ENCODE measurements around the gene EFNA2.
"Not testable (repeated sequence)": the region's sequence is repeated elsewhere in the genome, so short reads cannot be mapped to it uniquely, and the experiment has no call there.

Gene EFNA2

GRCh38 chr19:1300744-1301490, 15.2 kb downstream of the EFNA2 start:
- DNase-seq, result no peak

DNA sequence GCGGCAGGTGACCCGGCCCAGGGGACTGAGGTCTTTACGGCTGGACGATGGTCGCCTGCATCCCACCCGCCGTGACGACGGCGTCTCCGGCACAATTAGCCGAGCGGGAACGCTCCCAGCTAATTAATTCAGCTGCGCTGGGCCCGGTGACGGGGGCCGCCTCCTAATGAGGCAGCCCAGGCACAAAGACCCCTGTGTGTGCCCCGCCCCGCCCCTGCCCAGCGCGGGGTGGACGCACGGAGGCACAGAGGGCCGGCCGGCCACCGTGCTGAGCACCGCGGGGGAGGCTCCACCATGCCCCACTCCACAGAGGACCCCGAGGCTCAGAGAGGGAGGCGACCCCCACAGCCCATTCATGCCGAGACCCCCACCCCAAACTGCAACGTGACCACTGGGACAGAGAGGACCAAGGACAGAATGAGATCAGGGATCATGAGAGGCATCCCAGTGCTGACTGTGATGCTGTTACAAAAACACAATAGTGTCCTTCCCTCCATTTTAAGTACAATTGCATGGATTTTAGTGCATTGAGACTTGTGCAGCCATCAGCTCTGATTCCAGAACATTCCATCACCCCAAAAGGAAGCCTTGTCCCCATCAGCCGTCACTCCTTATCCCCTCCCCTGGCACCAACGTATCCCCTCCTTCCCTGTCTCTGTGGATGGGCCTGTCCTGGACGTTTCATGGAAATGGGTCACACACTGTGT, 17.0 kb downstream of the EFNA2 start:
- no peak for DNase-seq

- DNase-seq, result no peak
These were observed 18.7 kb downstream of the EFNA2 start for GRCh38 chr19:1304197-1304924.

DNA sequence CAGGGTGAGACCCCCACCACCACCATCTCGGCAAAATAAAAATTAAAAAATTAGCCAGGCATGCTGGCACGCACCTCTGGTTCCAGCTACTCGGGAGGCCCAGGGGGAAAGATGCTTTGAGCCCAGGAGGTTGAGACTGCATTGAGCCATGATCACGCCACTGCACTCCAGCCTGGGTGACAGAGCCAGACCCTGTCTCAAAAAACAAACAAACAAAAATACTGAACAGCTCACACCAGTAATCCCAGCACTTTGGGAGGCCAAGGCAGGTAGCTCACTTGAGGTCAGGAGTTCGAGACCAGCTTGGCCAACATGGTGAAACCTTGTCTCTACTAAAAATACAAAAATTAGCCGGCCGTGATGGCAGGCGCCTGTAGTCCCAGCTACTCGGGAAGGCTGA, 19.7 kb downstream of the EFNA2 start:
- DNase-seq, result not testable (repeated sequence)

GRCh38 chr19:1307320-1307719, 21.6 kb downstream of the EFNA2 start:
- no peak for DNase-seq

GRCh38 chr19:1307755-1308303, 22.2 kb downstream of the EFNA2 start:
- no peak for DNase-seq

- no peak for DNase-seq
These were observed 23.0 kb downstream of the EFNA2 start for GRCh38 chr19:1308718-1309117.

DNA sequence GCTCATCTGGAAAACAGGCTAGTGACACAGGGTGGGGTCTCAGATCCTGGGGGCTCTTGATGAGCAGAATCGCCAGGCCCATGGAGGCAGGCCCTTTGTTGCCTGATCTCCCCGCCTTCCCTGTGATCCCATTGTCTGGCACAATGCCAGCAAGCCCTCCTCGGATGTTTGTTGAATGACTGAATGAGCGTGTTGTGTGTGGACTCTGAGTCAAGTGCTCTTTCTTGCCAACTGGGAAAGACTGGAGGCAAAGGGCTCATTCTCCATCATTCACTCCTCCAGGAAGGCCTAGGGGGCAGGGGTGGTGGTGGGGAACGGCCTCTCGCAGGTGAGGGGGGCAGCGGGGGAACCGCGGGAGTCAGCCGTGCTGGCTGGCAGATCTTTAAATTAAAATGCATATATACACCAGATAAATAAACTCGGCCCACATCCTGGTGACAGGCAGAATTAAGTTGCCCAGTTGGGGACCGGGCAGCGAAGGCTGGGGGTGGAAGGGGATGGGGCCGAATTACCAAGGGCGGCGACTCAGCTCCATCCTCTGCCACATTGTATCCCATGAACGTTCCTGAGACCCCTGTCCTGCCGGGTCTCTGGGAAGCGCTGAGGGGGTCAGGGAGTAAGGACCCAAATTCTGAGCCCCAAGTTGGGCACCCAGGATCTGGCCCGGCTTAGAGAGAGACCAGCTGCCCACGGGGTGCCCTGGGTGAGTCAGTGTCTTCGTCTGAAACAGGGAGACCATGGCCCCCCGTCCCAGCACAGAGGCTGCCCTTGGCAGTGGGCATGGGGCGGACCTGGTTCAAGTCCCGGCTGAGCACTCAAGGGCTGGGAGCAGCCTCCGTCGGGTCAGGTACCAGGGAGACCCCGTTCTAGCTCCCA, 24.5 kb downstream of the EFNA2 start:
- DNase-seq, result no peak

DNA sequence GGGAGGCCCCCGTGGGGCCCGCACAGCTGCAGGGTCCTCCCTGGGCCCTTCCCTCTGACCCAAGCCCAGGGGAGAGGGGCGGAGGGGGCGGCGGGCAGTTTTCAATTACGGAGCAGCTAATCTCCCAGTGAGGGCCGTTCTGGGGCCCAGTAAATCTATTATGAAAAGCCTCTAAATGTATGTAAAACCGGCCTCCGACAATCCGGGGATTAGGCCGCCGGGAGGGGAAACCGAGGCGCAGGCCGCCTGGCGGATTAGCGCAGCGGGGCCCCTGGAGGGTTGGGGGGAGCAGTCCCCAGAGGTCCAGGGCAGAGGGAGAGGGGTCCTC, 25.1 kb downstream of the EFNA2 start:
- DNase-seq, result no peak

- no peak for DNase-seq
These were observed 25.9 kb downstream of the EFNA2 start for GRCh38 chr19:1311543-1312091.

DNA sequence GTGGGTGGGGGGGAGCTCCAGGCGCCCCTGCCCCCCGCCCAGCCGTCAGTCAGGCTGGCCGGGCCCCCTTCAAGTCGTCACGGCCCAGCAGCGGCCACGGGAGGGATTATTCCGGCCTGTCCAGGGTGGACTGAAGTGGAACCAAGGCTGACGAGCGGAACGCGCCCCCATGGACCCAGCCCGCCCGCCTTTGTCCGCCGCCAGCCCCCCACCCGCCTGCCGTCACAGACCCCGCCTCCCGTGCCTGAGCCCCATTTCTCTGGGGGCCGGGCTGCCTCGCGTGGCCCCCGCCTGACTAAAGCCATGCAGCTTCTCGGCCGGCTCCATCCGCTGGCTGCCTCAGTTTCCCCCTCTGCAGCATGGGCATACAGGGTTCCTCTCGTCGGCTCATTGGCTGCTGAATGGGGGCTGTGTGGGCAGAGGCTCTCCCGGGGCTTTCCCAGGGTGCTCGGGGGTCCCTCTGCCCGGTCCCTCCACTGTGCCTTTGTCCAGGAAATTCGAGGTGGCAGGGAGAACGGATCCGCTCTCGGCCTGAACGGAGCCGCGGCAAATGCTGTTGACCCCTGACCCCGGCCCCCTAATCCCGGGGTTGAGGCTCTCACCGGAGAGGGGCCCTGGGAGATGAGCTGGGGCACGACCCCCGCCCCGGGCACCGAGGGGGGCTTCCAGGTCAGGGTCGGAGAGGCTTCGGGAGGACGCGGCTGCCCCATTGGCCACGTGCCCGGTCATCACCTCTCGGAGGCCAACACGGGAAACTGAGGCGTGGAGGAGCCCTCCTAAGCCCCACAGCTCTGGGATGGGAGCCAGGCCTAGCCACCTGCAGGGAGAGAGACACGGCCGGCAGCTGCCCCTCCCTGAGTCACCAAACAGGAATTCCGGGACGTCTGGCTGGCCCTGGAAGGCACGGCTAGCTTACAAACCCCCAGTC, 27.4 kb downstream of the EFNA2 start:
- DNase-seq, result no peak

- DNase-seq, result no peak
These were observed 28.3 kb downstream of the EFNA2 start for GRCh38 chr19:1313695-1314613.

GRCh38 chr19:1315470-1316166, 29.9 kb downstream of the EFNA2 start:
- DNase-seq, result peak in 1 of 2 experiments; percentile 30

DNA sequence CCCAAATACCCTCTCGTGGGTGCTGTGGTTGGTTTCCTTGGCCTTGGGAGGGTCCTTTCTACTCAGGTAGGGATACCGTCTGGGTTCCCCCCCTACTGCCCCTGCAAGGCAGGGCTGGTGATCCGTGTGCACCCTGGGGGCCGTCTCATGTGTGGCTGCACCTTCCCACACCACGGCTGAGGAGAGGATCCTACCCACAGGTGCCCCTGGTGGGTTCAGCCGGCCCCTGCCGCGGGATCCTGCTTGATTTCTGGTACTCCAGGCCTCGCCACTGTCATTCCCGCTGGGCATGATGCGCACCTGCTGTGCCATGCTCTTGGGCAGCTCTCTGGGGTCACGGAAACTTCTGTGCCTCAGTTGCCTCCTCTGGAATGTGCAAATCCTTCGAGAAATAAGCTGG, 30.8 kb downstream of the EFNA2 start:
- no peak for DNase-seq

DNA sequence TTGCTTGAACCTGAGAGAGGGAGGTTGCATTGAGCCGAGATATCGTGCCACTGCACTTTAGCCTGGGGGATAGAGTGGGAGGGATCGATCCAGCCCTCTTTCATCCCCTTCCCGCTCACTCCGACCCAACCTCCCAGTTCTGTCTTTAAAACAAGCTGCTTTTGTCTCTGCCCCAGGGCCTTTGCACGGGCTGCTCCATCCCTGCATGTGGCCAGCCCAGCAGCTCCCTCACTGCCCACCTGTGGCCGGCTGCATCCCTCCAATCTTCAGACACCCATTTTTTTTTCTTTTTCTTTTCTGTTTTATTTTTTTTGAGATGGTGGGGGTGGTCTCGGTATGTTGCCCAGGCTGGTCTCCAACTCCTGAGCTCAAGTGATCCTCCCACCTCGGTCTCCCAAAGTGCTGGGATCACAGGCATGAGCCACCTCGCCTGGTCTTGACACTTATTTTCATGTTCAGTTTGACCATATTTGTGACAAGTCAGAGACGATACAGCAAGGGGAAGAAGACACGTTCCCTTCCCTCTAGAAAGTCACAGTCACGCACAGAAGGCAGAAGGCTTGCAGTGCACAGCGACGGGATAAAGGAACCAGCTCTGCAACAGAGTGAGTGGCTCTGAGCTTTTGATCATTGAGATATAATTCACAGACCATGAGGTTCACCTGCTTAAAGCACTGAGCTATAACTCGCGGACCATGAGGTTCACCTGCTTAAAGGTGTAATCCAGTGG, 31.8 kb downstream of the EFNA2 start:
- no peak for DNase-seq

GRCh38 chr19:1318678-1319471, 33.2 kb downstream of the EFNA2 start:
- no peak for DNase-seq

- not testable (repeated sequence) for DNase-seq
These were observed 34.6 kb downstream of the EFNA2 start for GRCh38 chr19:1320282-1320650.

- DNase-seq, result no peak
These were observed 35.9 kb downstream of the EFNA2 start for GRCh38 chr19:1321539-1321938.

Data from NCI-H2081 (cell line).